ENCODE results near the gene SLC15A1.

SLC15A1 gene

DNA sequence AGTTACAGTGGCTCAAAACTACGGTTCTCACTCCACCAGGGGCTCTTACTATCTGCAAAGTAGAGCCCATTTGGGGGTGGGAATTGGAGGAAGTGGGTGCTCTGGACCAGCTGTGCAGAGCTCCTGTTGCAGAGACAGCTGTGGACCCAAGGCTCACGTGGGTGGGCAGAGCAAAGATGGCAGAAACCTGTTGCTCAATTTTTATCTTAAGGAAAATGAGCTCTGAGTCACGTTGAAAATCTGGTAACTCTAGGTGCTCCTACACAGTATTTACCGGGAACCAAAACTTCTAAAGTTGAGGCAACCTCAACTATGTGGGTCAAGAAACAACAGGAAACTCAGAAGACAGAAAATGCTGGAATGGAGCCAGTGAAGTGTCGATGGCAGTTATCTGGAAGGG, 30.2 kb upstream of the SLC15A1 start (continued):
- no peak for TF ChIP-seq ZNF404 (tag by site-specific recombination; IDR thresholded peaks at IDR 0.05)
- TF ChIP-seq ZBTB17 (tag by site-specific recombination; IDR thresholded peaks at IDR 0.05), result no peak

DNA sequence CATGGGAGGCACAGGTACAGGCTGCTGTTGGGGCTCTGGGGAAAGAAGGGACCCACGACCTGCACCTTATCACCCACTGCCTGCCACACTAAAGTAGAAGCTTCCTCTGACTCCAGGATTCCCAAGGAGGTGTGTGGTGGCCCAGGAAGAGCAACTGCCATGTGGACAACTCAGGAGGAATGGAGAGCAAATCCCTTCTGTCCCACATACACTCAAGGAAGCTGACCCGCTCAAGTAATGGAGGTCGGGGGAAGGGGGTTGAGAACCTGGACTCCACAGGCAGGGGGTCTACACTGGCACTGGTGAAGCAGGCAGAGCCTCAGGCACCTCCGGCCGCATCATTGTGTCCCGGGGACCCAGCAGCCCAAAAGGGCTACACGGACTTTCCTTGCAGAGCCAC, 29.4 kb upstream of the SLC15A1 start:
- Histone ChIP-seq H3K9me3 (ENCODE audit: control insufficient read depth, insufficient read depth, low read depth, low read length) (no peaks in the 10 kb centered on the region), H3K36me3 (ENCODE audit: control insufficient read depth in 2 of 2, insufficient read depth in 1 of 2, low read length in 2 of 2) (no peaks in the 10 kb centered on the region), H3K4me3 (ENCODE audit: low read depth, low read length) (no peak overlapping the region), H3K27ac (ENCODE audit: extremely low read depth, low read depth, low read length) (no peak overlapping the region), H3K4me1 (ENCODE audit: control insufficient read depth, insufficient read depth, low read length) (no peaks in the 10 kb centered on the region)
- no peak for TF ChIP-seq ZNF571 (tag by site-specific recombination; IDR thresholded peaks at IDR 0.05)
- no peak for TF ChIP-seq GFI1B (tag by site-specific recombination; IDR thresholded peaks at IDR 0.05)
- TF ChIP-seq HOXC10 (CRISPR knock-in tag; IDR thresholded peaks at IDR 0.05), result no peak
- no peak for TF ChIP-seq ZNF292 (tag by site-specific recombination; IDR thresholded peaks at IDR 0.05; ENCODE audit: borderline replicate concordance, low read depth)
- no peak for TF ChIP-seq ZBTB8A (tag by site-specific recombination; IDR thresholded peaks at IDR 0.05)
- TF ChIP-seq BCL11B (tag by site-specific recombination; IDR thresholded peaks at IDR 0.05; ENCODE audit: low read depth), result no peak
- no peak for TF ChIP-seq SALL2 (tag by site-specific recombination; IDR thresholded peaks at IDR 0.05; ENCODE audit: borderline replicate concordance)
- no peak for TF ChIP-seq ZNF10 (tag by site-specific recombination; IDR thresholded peaks at IDR 0.05)
- no peak for TF ChIP-seq ZNF324 (tag by site-specific recombination; IDR thresholded peaks at IDR 0.05)
- TF ChIP-seq GLI4 (tag by site-specific recombination; IDR thresholded peaks at IDR 0.05), result no peak
- no peak for TF ChIP-seq ZNF211 (tag by site-specific recombination; IDR thresholded peaks at IDR 0.05; ENCODE audit: low read depth)
- TF ChIP-seq, protein P1, sequence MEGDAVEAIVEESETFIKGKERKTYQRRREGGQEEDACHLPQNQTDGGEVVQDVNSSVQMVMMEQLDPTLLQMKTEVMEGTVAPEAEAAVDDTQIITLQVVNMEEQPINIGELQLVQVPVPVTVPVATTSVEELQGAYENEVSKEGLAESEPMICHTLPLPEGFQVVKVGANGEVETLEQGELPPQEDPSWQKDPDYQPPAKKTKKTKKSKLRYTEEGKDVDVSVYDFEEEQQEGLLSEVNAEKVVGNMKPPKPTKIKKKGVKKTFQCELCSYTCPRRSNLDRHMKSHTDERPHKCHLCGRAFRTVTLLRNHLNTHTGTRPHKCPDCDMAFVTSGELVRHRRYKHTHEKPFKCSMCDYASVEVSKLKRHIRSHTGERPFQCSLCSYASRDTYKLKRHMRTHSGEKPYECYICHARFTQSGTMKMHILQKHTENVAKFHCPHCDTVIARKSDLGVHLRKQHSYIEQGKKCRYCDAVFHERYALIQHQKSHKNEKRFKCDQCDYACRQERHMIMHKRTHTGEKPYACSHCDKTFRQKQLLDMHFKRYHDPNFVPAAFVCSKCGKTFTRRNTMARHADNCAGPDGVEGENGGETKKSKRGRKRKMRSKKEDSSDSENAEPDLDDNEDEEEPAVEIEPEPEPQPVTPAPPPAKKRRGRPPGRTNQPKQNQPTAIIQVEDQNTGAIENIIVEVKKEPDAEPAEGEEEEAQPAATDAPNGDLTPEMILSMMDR (tag by site-specific recombination; IDR thresholded peaks at IDR 0.05), result no peak
- TF ChIP-seq ZSCAN23 (tag by site-specific recombination; IDR thresholded peaks at IDR 0.05), result no peak
- TF ChIP-seq, protein P2, sequence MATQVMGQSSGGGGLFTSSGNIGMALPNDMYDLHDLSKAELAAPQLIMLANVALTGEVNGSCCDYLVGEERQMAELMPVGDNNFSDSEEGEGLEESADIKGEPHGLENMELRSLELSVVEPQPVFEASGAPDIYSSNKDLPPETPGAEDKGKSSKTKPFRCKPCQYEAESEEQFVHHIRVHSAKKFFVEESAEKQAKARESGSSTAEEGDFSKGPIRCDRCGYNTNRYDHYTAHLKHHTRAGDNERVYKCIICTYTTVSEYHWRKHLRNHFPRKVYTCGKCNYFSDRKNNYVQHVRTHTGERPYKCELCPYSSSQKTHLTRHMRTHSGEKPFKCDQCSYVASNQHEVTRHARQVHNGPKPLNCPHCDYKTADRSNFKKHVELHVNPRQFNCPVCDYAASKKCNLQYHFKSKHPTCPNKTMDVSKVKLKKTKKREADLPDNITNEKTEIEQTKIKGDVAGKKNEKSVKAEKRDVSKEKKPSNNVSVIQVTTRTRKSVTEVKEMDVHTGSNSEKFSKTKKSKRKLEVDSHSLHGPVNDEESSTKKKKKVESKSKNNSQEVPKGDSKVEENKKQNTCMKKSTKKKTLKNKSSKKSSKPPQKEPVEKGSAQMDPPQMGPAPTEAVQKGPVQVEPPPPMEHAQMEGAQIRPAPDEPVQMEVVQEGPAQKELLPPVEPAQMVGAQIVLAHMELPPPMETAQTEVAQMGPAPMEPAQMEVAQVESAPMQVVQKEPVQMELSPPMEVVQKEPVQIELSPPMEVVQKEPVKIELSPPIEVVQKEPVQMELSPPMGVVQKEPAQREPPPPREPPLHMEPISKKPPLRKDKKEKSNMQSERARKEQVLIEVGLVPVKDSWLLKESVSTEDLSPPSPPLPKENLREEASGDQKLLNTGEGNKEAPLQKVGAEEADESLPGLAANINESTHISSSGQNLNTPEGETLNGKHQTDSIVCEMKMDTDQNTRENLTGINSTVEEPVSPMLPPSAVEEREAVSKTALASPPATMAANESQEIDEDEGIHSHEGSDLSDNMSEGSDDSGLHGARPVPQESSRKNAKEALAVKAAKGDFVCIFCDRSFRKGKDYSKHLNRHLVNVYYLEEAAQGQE (tag by site-specific recombination; IDR thresholded peaks at IDR 0.05), result no peak
- ChIA-PET POLR2A (no interaction called here), CTCF (no interaction called here)

DNA sequence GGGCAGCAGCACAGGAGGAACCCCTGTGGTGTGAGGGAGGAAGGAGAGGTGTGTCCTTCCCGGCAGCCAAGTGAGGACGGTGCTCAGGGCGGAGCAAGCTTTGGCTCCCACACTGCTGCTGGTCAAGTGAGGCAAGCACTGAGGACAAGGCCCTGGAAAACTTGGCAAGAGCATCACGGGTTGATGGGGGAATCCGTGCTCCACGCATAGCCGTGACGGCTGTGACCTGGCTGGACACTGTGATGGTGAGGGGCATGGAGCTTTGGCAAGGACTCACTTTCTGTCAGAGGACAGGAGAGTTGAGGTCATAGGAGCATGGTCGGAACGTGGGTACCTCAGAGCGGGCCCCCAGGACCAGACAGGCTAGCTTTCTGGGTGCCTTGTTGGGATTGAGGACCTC, 29.0 kb upstream of the SLC15A1 start:
- TF ChIP-seq, protein P3, sequence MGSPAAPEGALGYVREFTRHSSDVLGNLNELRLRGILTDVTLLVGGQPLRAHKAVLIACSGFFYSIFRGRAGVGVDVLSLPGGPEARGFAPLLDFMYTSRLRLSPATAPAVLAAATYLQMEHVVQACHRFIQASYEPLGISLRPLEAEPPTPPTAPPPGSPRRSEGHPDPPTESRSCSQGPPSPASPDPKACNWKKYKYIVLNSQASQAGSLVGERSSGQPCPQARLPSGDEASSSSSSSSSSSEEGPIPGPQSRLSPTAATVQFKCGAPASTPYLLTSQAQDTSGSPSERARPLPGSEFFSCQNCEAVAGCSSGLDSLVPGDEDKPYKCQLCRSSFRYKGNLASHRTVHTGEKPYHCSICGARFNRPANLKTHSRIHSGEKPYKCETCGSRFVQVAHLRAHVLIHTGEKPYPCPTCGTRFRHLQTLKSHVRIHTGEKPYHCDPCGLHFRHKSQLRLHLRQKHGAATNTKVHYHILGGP (tag by site-specific recombination; IDR thresholded peaks at IDR 0.05), result no peak
- TF ChIP-seq ZBTB21 (tag by site-specific recombination; IDR thresholded peaks at IDR 0.05), result no peak
- ChIA-PET POLR2A (no interaction called here), CTCF (no interaction called here)
- Histone ChIP-seq H3K4me1 (ENCODE audit: control insufficient read depth, insufficient read depth, low read length) (no peaks in the 10 kb centered on the region), H3K4me3 (ENCODE audit: low read depth, low read length) (no peak overlapping the region), H3K9me3 (ENCODE audit: control insufficient read depth, insufficient read depth, low read depth, low read length) (no peaks in the 10 kb centered on the region), H3K27ac (ENCODE audit: extremely low read depth, low read depth, low read length) (no peak overlapping the region), H3K36me3 (ENCODE audit: control insufficient read depth in 2 of 2, insufficient read depth in 1 of 2, low read length in 2 of 2) (no peaks in the 10 kb centered on the region)

Data from HEK293 (cell line).